Mononuclear cell (primary cell): Measurements from ENCODE around the gene STAC3. TPM values are rescaled to one million over a fixed set of nuclear protein-coding genes. Genes with fewer than 3 reads are reported as not detected.

Experiments used
- H3K27me3 ChIP-seq: 2 replicates; pipeline ENCODE4 v1.6.0; 2011; ENCODE audit warnings: low read length, control low read depth; ENCODE audit not compliant: insufficient read depth
- H3K4me1 ChIP-seq: 2 replicates; pipeline ENCODE4 v1.5.1; 2011; ENCODE audit warnings: mild to moderate bottlenecking, low read length, control low read depth; ENCODE audit not compliant: insufficient read depth
- H3K4me3 ChIP-seq: 2 replicates; pipeline ENCODE4 v1.5.1; 2011; ENCODE audit warnings: mild to moderate bottlenecking, low read length, moderate library complexity
- H3K9me3 ChIP-seq: 2 replicates; pipeline ENCODE4 v1.5.1; 2011; ENCODE audit warnings: low read depth, mild to moderate bottlenecking, control low read depth, low read length
- total RNA-seq: library from RNA; depleted of rRNA; stranded (reverse); fragments of >200 nt; gene quantifications from one replicate; pipeline ENCODE4 v1.2.3, GENCODE V29; 2012

The STAC3 gene
- total RNA-seq, 1 donor: 3.1 TPM

GRCh38 chr12:57203791-57204190 is 47.2 kb downstream of the STAC3 start:
- no peaks in the 10 kb centered on the region for H3K4me1 ChIP-seq
- H3K9me3 ChIP-seq: no peaks in the 10 kb centered on the region
- no peak overlapping the region for H3K4me3 ChIP-seq
- no peaks in the 10 kb centered on the region for H3K27me3 ChIP-seq

DNA sequence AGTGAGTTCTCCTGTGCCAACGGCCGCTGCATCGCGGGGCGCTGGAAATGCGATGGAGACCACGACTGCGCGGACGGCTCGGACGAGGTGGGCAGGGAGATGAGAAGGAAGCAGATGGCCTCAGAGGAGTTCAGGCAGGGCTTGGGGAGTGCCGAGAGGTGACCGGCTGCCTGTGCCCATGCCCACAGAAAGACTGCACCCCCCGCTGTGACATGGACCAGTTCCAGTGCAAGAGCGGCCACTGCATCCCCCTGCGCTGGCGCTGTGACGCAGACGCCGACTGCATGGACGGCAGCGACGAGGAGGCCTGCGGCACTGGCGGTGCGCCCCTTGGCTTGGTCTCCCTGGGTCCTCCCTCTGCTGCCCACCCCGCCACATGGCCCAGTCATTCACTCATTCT is 47.8 kb downstream of the STAC3 start:
- H3K27me3 ChIP-seq: no peaks in the 10 kb centered on the region
- no peaks in the 10 kb centered on the region for H3K4me1 ChIP-seq
- no peaks in the 10 kb centered on the region for H3K9me3 ChIP-seq
- no peak overlapping the region for H3K4me3 ChIP-seq

- H3K9me3 ChIP-seq: no peaks in the 10 kb centered on the region
- H3K4me1 ChIP-seq: no peaks in the 10 kb centered on the region
- no peak overlapping the region for H3K4me3 ChIP-seq
- no peaks in the 10 kb centered on the region for H3K27me3 ChIP-seq
Observed at GRCh38 chr12:57202321-57202720, 48.7 kb downstream of the STAC3 start.

- Histone ChIP-seq H3K9me3 (no peaks in the 10 kb centered on the region), H3K4me1 (no peaks in the 10 kb centered on the region), H3K27me3 (no peaks in the 10 kb centered on the region), H3K4me3 (no peak overlapping the region)
Observed at GRCh38 chr12:57201631-57202030, 49.4 kb downstream of the STAC3 start.

DNA sequence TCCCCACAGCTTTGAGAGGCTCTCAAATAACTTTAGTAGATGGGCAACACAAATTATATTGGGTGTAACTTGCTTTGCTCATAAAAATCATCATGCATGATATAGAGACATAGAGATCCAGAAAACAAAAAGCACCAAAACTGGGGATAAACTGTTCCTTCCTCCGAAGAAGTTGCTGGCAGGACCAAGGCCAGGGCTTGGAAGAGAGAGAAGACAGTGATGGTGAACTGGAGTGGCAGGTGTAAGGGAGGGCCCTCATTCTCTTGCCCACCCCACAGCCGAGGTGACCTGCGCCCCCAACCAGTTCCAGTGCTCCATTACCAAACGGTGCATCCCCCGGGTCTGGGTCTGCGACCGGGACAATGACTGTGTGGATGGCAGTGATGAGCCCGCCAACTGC is 49.8 kb downstream of the STAC3 start:
- Histone ChIP-seq H3K9me3 (no peaks in the 10 kb centered on the region), H3K4me3 (no peak overlapping the region), H3K4me1 (no peaks in the 10 kb centered on the region), H3K27me3 (no peaks in the 10 kb centered on the region)

DNA sequence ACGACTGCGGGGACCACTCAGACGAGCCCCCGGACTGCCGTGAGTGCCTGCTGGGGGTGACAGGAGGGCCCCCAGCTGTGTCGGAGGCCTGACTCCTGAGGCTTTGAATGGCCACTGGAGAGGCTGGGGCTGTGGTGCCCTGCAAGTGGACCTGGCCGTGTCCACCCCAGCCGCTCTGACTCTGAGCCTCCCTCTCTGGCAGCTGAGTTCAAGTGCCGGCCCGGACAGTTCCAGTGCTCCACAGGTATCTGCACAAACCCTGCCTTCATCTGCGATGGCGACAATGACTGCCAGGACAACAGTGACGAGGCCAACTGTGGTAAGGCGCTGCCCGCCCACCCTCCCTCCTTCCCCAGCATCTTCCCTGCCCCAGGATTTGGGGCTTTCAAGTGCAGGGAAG is 50.5 kb downstream of the STAC3 start:
- Histone ChIP-seq H3K9me3 (no peaks in the 10 kb centered on the region), H3K4me1 (no peaks in the 10 kb centered on the region), H3K27me3 (no peaks in the 10 kb centered on the region), H3K4me3 (no peak overlapping the region)

DNA sequence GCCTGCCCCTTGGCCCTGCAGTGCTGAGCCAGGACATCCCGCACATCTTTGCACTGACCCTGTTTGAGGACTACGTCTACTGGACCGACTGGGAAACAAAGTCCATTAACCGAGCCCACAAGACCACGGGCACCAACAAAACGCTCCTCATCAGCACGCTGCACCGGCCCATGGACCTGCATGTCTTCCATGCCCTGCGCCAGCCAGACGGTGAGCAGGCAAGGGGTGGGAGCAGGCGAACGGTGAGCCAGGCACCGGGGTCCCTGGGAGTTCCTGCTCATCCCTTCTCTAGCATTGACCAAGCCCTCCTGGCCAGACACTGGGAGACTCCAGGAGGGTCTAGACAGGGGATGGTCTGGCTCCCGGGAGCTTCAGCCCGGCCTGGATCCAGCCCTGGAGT is 51.8 kb downstream of the STAC3 start:
- Histone ChIP-seq H3K4me3 (no peak overlapping the region), H3K4me1 (no peaks in the 10 kb centered on the region), H3K27me3 (no peaks in the 10 kb centered on the region), H3K9me3 (no peaks in the 10 kb centered on the region)

DNA sequence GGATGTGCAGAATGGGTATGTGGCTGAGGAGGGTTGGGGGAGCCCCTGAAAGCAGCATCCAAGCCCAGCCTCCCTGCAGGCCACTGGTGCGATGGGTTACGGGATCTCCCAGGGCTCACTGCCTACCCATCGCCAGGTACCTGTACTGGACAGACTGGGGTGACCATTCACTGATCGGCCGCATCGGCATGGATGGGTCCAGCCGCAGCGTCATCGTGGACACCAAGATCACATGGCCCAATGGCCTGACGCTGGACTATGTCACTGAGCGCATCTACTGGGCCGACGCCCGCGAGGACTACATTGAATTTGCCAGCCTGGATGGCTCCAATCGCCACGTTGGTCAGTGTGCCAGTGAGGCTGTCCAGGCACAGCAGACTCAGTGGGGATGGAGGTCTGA is 52.7 kb downstream of the STAC3 start:
- no peaks in the 10 kb centered on the region for H3K4me1 ChIP-seq
- H3K9me3 ChIP-seq: no peaks in the 10 kb centered on the region
- H3K4me3 ChIP-seq: no peak overlapping the region
- no peaks in the 10 kb centered on the region for H3K27me3 ChIP-seq

DNA sequence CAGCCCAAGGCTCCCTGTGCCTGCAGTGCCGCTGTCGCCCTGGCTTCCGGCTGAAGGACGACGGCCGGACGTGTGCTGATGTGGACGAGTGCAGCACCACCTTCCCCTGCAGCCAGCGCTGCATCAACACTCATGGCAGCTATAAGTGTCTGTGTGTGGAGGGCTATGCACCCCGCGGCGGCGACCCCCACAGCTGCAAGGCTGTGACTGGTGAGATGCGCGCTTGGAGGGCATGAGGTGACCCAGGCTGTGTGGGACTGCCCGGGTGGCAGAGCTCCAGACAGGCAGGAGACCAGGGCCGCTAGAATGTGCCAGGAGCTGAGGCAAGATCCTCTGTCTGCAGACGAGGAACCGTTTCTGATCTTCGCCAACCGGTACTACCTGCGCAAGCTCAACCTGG is 54.0 kb downstream of the STAC3 start:
- Histone ChIP-seq H3K4me3 (no peak overlapping the region), H3K27me3 (no peaks in the 10 kb centered on the region), H3K4me1 (no peaks in the 10 kb centered on the region), H3K9me3 (no peaks in the 10 kb centered on the region)

DNA sequence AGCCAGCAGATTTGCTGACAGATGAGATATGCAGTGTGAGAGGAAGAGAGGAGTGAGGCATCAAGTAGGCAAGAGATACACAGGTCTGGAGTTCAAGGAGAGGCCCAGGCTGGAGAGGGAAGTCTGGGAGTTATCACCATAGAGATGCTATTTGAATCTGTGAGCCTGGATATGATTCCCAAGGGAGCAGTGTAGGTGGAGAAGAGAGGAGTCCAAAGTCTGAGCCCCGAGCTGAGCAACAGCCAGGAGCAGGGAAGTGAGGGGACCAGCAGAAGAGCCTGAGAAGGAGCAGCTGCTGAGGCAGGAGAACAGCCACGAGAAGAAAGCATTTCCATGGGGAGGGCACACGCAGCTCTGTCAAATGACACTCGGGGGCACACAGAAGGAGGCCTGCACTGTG is 54.5 kb downstream of the STAC3 start:
- Histone ChIP-seq H3K4me1 (no peaks in the 10 kb centered on the region), H3K27me3 (no peaks in the 10 kb centered on the region), H3K4me3 (no peak overlapping the region), H3K9me3 (no peaks in the 10 kb centered on the region)

GRCh38 chr12:57195611-57196371 is 55.2 kb downstream of the STAC3 start:
- H3K9me3 ChIP-seq: no peaks in the 10 kb centered on the region
- H3K4me3 ChIP-seq: no peak overlapping the region
- no peaks in the 10 kb centered on the region for H3K4me1 ChIP-seq
- H3K27me3 ChIP-seq: no peaks in the 10 kb centered on the region

- no peaks in the 10 kb centered on the region for H3K9me3 ChIP-seq
- no peaks in the 10 kb centered on the region for H3K27me3 ChIP-seq
- H3K4me1 ChIP-seq: no peaks in the 10 kb centered on the region
- H3K4me3 ChIP-seq: no peak overlapping the region
Observed at GRCh38 chr12:57195186-57195585, 55.8 kb downstream of the STAC3 start.

DNA sequence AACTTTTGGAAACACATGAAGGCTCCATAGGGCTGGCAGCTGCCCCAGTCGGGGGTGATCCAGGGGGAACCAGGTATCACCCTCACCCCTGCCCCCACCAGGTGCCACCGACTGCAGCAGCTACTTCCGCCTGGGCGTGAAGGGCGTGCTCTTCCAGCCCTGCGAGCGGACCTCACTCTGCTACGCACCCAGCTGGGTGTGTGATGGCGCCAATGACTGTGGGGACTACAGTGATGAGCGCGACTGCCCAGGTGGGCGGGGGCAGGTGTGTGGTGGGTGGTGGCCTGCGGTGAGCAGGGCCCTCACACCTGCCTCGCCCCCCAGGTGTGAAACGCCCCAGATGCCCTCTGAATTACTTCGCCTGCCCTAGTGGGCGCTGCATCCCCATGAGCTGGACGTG is 56.7 kb downstream of the STAC3 start:
- H3K4me3 ChIP-seq: no peak overlapping the region
- no peaks in the 10 kb centered on the region for H3K9me3 ChIP-seq
- no peaks in the 10 kb centered on the region for H3K4me1 ChIP-seq
- H3K27me3 ChIP-seq: no peaks in the 10 kb centered on the region

DNA sequence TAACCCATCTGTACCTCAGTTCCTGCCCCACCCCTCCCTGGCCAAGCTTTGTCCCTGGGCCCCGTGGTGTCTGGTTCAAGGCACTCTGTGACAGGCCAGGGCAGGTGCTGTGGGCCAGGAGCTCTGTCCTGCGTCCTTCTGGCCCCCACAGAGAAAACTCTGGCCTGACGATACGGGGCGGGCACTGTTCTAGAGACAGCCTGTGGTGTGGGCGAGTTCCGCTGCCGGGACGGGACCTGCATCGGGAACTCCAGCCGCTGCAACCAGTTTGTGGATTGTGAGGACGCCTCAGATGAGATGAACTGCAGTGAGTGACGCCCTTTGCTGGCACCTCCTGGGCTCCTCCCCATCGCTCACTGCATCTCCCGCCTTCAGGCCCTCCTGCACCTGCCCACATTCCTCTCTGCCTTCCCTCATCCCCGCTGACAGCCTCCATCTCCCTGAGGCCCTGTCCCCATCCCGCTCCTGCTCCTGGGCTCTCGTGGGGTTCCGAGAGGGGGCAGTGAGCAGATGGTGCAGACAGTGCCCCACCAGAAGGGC is 57.2 kb downstream of the STAC3 start:
- no peak overlapping the region for H3K4me3 ChIP-seq
- H3K4me1 ChIP-seq: no peaks in the 10 kb centered on the region
- no peaks in the 10 kb centered on the region for H3K27me3 ChIP-seq
- no peaks in the 10 kb centered on the region for H3K9me3 ChIP-seq
